Mesendoderm (in vitro differentiated cells): Measurements from ENCODE around the gene VDR.

Source experiments
- DNase-seq: peaks from one replicate; pipeline ENCODE4 v3.0.0; 2013
- H2AK5ac ChIP-seq: 2 replicates; pipeline ENCODE4 v1.6.1; 2013; ENCODE audit warnings: low read length, inconsistent platforms
- H2BK120ac ChIP-seq: 2 replicates; pipeline ENCODE4 v1.6.1; 2013; ENCODE audit warnings: low read depth, mild to moderate bottlenecking, low read length, moderate library complexity, mixed read lengths
- H2BK15ac ChIP-seq: replicated peaks from 2 replicates; pipeline ENCODE4 v1.6.1; 2013; ENCODE audit warnings: low read depth, mild to moderate bottlenecking, moderate library complexity
- H2BK5ac ChIP-seq: 2 replicates; pipeline ENCODE4 v1.6.1; 2013; ENCODE audit warnings: low read length, inconsistent platforms
- H3K18ac ChIP-seq: 2 replicates; pipeline ENCODE4 v1.6.1; 2013; ENCODE audit warnings: mild to moderate bottlenecking, low read length, mixed read lengths
- H3K23ac ChIP-seq: one replicate; pipeline ENCODE4 v1.6.1; 2013; ENCODE audit warnings: low read length
- H3K27ac ChIP-seq: 2 replicates; pipeline ENCODE4 v1.5.1; 2013; ENCODE audit warnings: low read depth, mild to moderate bottlenecking, inconsistent platforms, low read length, moderate library complexity
- H3K27me3 ChIP-seq: 2 replicates; pipeline ENCODE4 v1.6.1; 2013; ENCODE audit warnings: low read length, control low read depth, mild to moderate bottlenecking, inconsistent platforms; ENCODE audit not compliant: insufficient read depth, poor library complexity
- H3K36me3 ChIP-seq: 2 replicates; pipeline ENCODE4 v1.6.1; 2013; ENCODE audit warnings: low read length, inconsistent platforms; ENCODE audit not compliant: control insufficient read depth, insufficient read depth
- H3K4ac ChIP-seq: one replicate; pipeline ENCODE4 v1.6.1; 2013; ENCODE audit warnings: low read depth, mild to moderate bottlenecking, low read length, moderate library complexity
- H3K4me1 ChIP-seq: 2 replicates; pipeline ENCODE4 v1.6.1; 2013; ENCODE audit warnings: low read depth, low read length, inconsistent platforms; ENCODE audit not compliant: control insufficient read depth
- H3K4me2 ChIP-seq: 2 replicates; pipeline ENCODE4 v1.6.1; 2013; ENCODE audit warnings: low read length
- H3K4me3 ChIP-seq: 2 replicates; pipeline ENCODE4 v1.5.1; 2013; ENCODE audit warnings: mild to moderate bottlenecking, low read length
- H3K56ac ChIP-seq: one replicate; pipeline ENCODE4 v1.6.1; 2013; ENCODE audit warnings: low read length
- H3K79me1 ChIP-seq: 2 replicates; pipeline ENCODE4 v1.6.1; 2013; ENCODE audit warnings: low read length, inconsistent platforms
- H3K79me2 ChIP-seq: 2 replicates; pipeline ENCODE4 v1.6.1; 2013; ENCODE audit warnings: mild to moderate bottlenecking, low read length; ENCODE audit not compliant: control insufficient read depth, insufficient read depth
- H3K9ac ChIP-seq: 2 replicates; pipeline ENCODE4 v1.6.1; 2013; ENCODE audit warnings: low read length, inconsistent platforms
- H4K5ac ChIP-seq: one replicate; pipeline ENCODE4 v1.6.1; 2013; ENCODE audit warnings: low read length
- H4K8ac ChIP-seq: one replicate; pipeline ENCODE4 v1.6.1; 2013; ENCODE audit warnings: low read depth, mild to moderate bottlenecking, control low read depth, low read length, moderate library complexity
- WGBS: extraction: QIAGEN DNeasy Blood & Tissue Kit; methylation state at CpG from one replicate; pipeline ENCODE4 v1.1.7; 2013; ENCODE audit warnings: low lambda C conversion rate, missing lambda C conversion rate; ENCODE audit not compliant: insufficient coverage; ENCODE audit errors: extremely low coverage; 5-methylcytosine and 5-hydroxymethylcytosine counted together

VDR gene

GRCh38 chr12:47852096-47852571, 52.7 kb downstream of the VDR start:
- DNase-seq = no peak
- Histone ChIP-seq H3K4me3 (no peak overlapping the region), H3K79me2 (no peaks in the 10 kb centered on the region), H3K27ac (no peak overlapping the region), H2AK5ac (peak overlapping the region; percentile 65), H3K27me3 (no peaks in the 10 kb centered on the region), H2BK120ac (no peak overlapping the region), H3K56ac (no peak overlapping the region), H3K4ac (no peak overlapping the region), H3K18ac (no peak overlapping the region), H3K23ac (no peak overlapping the region), H3K4me2 (no peak overlapping the region), H3K79me1 (no peaks in the 10 kb centered on the region), H3K9ac (no peak overlapping the region), H4K5ac (no peak overlapping the region), H3K36me3 (no peaks in the 10 kb centered on the region), H2BK5ac (no peak overlapping the region), H2BK15ac (no peak overlapping the region), H4K8ac (no peak overlapping the region), H3K4me1 (peaks cover 17% of the 10 kb centered on the region)
- no CpG with 5 or more reads among the region's 10 CpGs for WGBS

- Histone ChIP-seq H3K4ac (no peak overlapping the region), H3K4me2 (no peak overlapping the region), H3K9ac (peak overlapping the region; percentile 29), H3K27me3 (no peaks in the 10 kb centered on the region), H3K79me1 (no peaks in the 10 kb centered on the region), H3K4me3 (no peak overlapping the region), H3K56ac (peak overlapping the region; percentile 62), H3K27ac (no peak overlapping the region), H3K23ac (peak overlapping the region; percentile 19), H4K5ac (no peak overlapping the region), H4K8ac (no peak overlapping the region), H3K18ac (no peak overlapping the region), H2BK15ac (no peak overlapping the region), H2BK120ac (no peak overlapping the region), H3K79me2 (no peaks in the 10 kb centered on the region), H2BK5ac (peak overlapping the region; percentile 35), H3K4me1 (peaks cover 17% of the 10 kb centered on the region), H3K36me3 (no peaks in the 10 kb centered on the region), H2AK5ac (peak overlapping the region; percentile 67)
- WGBS = no CpG with 5 or more reads among the region's 3 CpGs
- no peak for DNase-seq
Measured at GRCh38 chr12:47851303-47851952, 53.4 kb downstream of the VDR start.

- H3K9ac ChIP-seq = no peak overlapping the region
- peak overlapping the region; percentile 9 for H3K56ac ChIP-seq
- H3K4me2 ChIP-seq = peak overlapping the region; percentile 16
- DNase-seq = peak; percentile 88
- H4K5ac ChIP-seq = no peak overlapping the region
- no peak overlapping the region for H2BK120ac ChIP-seq
- no peak overlapping the region for H3K27ac ChIP-seq
- H3K18ac ChIP-seq = no peak overlapping the region
- H3K4ac ChIP-seq = no peak overlapping the region
- H2BK5ac ChIP-seq = no peak overlapping the region
- H2BK15ac ChIP-seq = no peak overlapping the region
- no CpG with 5 or more reads among the region's 12 CpGs for WGBS
- no peak overlapping the region for H2AK5ac ChIP-seq
- no peaks in the 10 kb centered on the region for H3K79me1 ChIP-seq
- no peaks in the 10 kb centered on the region for H3K36me3 ChIP-seq
- H4K8ac ChIP-seq = no peak overlapping the region
- H3K4me3 ChIP-seq = no peak overlapping the region
- no peaks in the 10 kb centered on the region for H3K79me2 ChIP-seq
- no peaks in the 10 kb centered on the region for H3K27me3 ChIP-seq
- H3K4me1 ChIP-seq = peaks cover 17% of the 10 kb centered on the region
- no peak overlapping the region for H3K23ac ChIP-seq
Measured at GRCh38 chr12:47850153-47851084, 54.4 kb downstream of the VDR start.

- Histone ChIP-seq H3K4me3 (no peak overlapping the region), H2BK5ac (no peak overlapping the region), H3K27me3 (no peaks in the 10 kb centered on the region), H3K23ac (no peak overlapping the region), H2BK120ac (no peak overlapping the region), H4K5ac (no peak overlapping the region), H3K79me2 (no peaks in the 10 kb centered on the region), H3K18ac (no peak overlapping the region), H3K9ac (no peak overlapping the region), H3K27ac (no peak overlapping the region), H2AK5ac (no peak overlapping the region), H3K56ac (no peak overlapping the region), H3K4me2 (no peak overlapping the region), H3K4ac (no peak overlapping the region), H3K79me1 (no peaks in the 10 kb centered on the region), H2BK15ac (no peak overlapping the region), H3K4me1 (peaks cover 17% of the 10 kb centered on the region), H3K36me3 (no peaks in the 10 kb centered on the region), H4K8ac (no peak overlapping the region)
- DNase-seq = no peak
- no CpG with 5 or more reads among the region's 5 CpGs for WGBS
Measured at GRCh38 chr12:47849261-47849660, 55.5 kb downstream of the VDR start.

- H3K27me3 ChIP-seq = no peaks in the 10 kb centered on the region
- H3K23ac ChIP-seq = no peak overlapping the region
- H2BK120ac ChIP-seq = no peak overlapping the region
- WGBS = no CpG with 5 or more reads among the region's 5 CpGs
- no peaks in the 10 kb centered on the region for H3K79me1 ChIP-seq
- no peak overlapping the region for H3K4ac ChIP-seq
- no peak overlapping the region for H4K8ac ChIP-seq
- H3K56ac ChIP-seq = no peak overlapping the region
- no peak overlapping the region for H2BK15ac ChIP-seq
- no peak overlapping the region for H3K4me3 ChIP-seq
- no peak overlapping the region for H3K9ac ChIP-seq
- H2BK5ac ChIP-seq = no peak overlapping the region
- H3K27ac ChIP-seq = no peak overlapping the region
- H3K4me1 ChIP-seq = peaks cover 17% of the 10 kb centered on the region
- no peaks in the 10 kb centered on the region for H3K79me2 ChIP-seq
- DNase-seq = no peak
- H3K4me2 ChIP-seq = no peak overlapping the region
- H3K36me3 ChIP-seq = no peaks in the 10 kb centered on the region
- H4K5ac ChIP-seq = no peak overlapping the region
- H3K18ac ChIP-seq = no peak overlapping the region
- H2AK5ac ChIP-seq = no peak overlapping the region
Measured at GRCh38 chr12:47848853-47849252, 55.9 kb downstream of the VDR start.
